ENCODE data around the gene SLC35F5.
A peak's percentile ranks its signal among the peaks of the same experiment; 100 is the strongest.
"Not testable (repeated sequence)": the region's sequence is repeated elsewhere in the genome, so short reads cannot be mapped to it uniquely, and the experiment has no call there.

Gene SLC35F5

DNA sequence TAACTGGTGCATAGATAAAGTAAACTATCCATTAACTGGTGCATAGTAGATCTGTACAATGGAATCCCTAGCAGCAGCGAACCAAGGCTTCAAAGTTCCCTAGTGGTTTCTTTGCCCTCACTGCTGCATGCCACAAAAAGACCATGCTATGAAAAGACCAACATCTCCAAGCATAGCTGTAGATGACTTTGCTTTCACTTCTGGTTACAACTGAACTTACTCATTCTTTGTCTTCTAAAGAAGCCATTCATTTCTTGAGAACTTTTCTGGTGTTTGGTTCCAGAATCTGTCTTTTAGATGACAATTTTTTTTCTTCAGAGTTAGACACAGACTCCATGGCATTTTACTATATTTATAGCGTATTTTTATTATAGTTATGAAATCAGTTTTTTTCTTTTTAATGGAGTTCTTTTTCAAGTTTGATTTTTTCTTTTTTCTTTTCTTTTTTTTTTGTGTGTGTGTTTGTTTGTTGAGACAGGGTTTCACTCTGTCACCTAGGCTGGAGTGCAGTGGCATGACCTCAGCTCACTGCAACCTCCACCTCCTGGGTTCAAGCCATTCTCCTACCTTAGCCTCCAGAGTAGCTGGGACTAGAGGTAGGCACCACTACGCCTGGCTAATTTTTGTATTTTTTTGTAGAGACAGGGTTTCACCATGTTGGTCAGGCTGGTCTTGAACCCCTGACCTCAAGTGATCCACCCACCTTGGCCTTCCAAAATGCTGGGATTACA is 63.6 kb downstream of the SLC35F5 start:
- no peak for DNase-seq

DNA sequence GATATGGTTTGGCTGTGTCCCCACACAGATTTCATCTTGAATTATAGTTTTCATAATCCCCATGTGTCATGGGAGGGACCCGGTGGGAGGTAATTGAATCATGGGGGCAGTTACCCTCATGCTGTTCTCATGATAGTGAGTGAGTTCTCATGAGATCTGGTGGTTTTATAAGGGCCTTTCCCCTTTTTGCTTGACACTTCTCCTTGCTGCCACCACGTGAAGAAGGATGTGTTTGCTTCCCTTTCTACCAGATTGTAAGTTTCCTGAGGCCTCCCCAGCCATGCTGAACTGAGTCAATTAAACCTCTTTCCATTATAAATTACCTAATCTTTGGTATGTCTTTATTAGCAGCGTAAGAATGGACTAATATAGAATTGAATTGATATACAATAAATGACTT is 65.6 kb downstream of the SLC35F5 start:
- not testable (repeated sequence) for DNase-seq

DNA sequence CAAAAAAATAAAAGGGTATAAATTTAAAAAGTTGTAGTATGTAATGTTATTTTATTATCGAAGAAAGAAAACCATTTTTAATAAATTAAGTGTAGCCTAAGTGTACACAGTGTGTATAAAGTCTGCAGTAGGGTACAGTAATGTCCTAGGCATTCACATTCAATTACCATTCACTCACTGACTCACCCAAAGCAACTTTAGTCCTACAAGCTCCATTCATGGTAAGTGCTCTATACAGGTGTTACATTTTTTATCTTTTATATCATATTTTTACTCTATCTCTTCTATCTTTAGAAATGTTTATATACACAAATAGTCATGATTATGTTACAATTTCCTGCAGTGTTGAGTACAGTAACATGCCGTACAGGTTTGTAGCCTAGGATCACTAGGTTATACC is 69.9 kb downstream of the SLC35F5 start:
- no peak for DNase-seq

DNA sequence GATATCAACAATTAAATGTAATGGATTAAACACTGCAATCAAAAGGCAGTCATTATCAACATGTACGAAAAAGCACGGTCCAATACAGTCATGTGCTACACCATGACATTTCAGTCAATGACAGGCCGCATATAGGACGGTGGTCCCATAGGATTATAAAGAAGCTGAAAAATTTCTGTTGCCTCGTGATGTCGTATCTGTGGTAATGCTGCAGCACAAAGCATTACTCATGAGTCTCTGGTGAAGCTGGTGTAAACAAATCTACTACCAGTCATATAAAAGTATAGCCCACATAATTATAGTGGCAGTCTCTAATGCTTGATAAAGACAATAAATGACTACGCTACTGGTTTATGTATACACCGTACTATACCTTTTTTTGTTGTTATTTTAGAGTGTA is 71.0 kb downstream of the SLC35F5 start:
- no peak for DNase-seq

DNA sequence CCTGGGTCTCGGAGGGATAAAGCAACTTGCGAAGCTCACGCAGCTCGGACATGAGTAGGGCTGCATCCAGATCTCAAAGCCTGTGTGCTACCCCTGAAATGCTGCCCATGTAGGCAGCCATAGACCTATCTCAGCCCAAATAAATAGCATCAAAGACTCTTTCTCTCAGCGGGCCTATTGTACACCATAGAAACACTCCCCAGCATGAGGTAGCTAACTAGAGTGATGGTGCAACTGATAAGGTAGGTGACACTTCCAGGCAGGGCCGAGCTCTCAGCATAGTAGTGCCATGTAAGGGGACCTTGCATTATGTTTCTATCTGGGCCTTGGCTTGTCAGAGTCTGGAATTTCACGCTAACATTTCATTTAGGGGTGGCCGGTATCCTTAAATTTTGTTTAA is 77.0 kb downstream of the SLC35F5 start:
- no peak for DNase-seq

DNA sequence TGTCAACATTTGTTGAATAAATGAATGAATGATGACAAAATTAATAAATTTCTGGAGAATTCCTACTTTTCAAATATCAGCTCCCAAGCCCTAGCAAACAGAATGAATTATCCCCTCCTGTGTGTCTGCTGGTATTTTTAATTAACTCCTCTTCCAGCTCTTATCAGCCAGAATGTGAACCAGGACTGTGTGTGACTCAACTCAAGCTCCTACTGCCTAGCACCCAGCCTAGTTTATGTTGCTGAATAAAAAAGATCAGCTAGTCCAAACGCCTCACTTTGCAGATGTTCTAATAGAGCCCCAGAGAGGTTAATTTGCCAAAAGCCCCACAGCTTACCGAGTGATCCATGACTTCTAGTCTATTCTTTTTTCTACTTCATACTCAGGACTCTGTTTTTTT is 79.1 kb downstream of the SLC35F5 start:
- DNase-seq = no peak

DNA sequence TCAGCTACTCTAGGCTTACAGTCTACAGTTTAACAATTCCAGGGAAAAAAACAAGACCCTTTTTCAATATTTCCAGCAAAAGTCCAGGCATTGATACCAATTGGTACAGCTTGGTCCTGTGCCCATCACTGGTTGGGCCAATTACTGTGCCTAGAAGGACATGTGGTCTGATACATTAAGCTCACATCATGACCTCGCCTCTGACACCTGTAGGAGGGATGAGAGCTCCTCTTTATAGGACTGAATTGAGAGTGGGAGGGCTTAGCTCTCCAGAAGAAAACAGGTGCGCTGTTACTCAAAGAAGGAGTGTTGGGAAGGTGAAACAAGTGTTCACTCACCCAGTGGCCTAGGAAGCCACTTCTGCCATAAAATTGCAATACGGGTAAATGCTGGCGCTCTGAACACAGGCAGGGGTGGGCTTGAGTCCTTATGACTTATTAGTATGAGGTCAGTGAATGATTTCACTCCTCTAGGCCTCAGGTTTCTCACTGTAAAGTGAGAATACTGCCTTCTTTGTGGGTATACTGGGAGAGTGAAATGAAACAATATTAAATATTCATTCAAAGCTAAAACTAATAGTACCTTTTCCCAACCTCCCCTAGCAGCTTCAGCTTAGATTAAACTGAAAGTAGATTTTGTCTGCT is 79.7 kb downstream of the SLC35F5 start:
- DNase-seq = no peak

DNA sequence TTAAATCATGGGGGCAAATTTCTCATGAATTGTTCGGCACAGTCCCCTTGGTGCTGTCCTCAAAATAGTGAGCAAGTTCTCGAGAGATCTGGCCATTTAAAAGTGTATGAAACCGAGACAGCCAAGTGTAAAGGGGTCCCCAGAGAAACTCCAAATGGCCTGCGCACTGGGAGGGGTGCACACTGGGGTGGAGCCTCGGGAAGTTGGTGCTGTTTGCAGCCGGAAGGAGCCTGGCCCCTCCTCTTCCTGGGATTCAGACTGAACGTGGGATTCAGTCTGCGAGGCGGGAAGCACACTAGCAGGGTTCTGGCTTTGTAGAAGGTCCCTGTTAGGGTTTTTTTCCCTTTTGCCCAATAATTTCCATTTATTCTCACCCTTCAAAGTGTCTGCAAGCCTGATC is 80.6 kb downstream of the SLC35F5 start:
- peak in 1 of 2 experiments; percentile 3 for DNase-seq

DNA sequence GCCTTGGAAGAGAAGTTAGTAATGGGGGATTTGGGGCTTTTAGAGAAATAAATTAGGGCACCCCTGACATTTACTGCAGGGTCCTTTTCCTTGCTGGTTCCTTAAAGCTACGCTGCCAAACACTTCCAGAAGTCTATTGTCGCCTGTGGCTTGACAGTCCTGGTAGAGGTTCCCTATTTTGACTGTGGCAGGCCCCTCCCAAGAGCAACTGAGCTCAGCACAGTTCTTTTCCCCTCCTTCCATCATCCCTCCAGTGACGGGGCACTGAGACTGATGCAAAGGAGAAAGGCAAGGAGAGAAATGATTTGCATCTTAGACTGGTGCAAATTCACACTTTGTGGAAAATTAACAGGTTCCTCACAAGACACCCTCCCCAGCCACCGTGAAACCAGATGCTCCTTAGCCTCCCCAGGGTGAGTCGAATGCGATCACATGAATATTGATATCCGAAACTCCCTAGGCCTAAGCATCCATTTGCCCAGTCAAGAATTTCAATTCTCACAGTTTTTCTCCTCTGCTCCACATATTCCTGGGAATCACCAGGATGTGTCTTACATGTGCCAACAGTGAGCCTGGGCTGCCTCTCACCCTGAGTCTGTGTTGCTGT is 84.0 kb downstream of the SLC35F5 start:
- DNase-seq = no peak

DNA sequence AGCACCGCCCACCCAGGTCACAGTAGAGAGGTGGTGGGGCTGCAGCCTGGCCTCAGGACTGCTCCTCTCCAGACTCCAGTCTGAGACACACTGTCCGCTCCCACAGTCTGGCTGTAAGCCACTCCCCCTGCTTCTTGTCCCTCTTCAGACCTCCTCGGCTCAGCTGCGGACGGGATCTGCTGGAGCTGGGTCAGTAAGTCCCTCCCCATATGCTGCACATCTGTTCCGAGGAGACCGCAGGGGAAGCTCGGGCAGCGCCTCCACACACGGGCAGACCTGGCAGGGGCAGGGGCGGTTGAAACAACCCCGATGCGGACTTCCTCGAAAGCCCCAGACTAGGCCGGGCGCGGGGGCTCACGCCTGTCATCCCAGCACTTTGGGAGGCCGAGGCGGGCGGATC is 87.4 kb downstream of the SLC35F5 start:
- not testable (repeated sequence) for DNase-seq

DNA sequence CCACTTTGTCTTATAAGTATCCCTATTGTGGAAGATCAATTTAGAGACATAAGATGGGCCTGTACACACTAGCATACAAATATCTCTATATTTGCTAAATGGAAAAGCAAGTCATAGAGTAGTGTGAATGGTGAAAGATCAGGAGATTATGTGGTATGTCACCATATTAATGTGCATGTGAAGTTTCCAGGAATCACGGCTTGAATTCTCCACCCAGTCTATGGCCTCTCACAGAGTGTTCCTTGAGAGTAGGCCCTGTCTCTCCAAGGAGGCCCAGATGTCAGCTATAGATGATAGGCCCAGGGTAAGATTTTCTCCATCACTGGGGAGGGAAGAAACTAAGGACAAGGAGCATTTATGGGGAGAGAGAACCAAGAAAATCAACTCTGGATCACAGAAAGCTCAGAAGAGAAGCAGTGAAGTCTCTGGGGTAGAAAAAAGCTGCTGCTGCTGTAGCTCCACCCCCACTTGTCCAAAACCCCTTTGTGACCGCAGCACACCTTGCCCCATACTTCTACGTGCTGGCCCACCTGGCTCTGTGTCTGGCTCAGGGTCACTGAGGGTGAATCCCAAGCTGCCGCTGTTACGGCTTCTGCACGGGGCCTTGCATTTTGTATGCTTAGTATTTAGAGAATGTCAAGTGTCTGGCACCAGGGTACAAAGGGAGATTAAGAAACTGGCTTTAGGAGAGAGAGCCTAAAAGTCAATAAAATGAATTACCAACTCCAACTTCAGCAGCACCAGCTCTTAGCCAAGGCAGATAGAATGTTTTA is 91.5 kb downstream of the SLC35F5 start:
- not testable (repeated sequence) for DNase-seq

DNA sequence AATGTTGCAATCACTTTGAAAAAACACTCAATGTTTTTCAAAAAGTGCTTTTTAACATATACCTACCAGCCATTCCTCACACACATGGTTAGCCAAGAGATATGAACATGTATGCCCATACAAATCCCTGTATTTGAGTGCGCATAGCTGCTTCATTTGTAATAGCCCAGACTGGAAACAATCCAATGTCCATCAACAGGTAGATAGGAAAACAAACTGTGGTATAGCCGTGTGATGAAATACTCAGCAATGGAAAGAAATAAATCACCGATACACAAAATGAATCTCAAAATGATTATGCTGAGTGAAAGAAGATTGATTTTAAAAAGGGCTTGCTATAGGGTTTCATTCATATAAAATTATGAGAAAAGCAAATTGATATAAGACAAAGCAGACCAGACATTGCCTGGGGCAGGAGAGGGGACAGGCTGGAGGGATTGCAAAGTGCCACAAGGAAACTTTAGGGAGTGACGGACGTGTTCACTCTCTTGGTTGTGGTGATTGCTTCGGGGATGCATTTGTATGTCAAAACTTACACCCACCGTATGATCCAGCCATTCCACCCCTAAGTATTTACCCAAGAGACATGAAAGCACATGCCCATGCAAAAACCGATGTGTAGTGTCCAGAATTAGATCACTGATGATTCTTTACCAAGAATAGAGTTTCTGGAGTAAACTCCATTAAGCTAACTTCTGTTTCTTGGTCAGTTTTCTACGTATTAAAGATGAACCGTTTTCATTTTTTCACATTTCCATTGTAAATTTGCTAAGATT is 93.0 kb downstream of the SLC35F5 start:
- DNase-seq = not testable (repeated sequence)
